Measurements from ENCODE around the gene MRPL43.

MRPL43 gene

GRCh38 chr10:100979791-100980272 is 7.5 kb downstream of the MRPL43 start:
- no peaks in the 10 kb centered on the region for H3K79me2 ChIP-seq (ENCODE audit: insufficient read depth, low read length)
- ATAC-seq (ENCODE audit: insufficient read depth, low read depth), result no peak
- no peaks in the 10 kb centered on the region for H3K9me3 ChIP-seq (ENCODE audit: insufficient read depth, low read length, severe bottlenecking)
- H3K27ac ChIP-seq (ENCODE audit: low read length), result no peak overlapping the region
- TF ChIP-seq, protein P1, sequence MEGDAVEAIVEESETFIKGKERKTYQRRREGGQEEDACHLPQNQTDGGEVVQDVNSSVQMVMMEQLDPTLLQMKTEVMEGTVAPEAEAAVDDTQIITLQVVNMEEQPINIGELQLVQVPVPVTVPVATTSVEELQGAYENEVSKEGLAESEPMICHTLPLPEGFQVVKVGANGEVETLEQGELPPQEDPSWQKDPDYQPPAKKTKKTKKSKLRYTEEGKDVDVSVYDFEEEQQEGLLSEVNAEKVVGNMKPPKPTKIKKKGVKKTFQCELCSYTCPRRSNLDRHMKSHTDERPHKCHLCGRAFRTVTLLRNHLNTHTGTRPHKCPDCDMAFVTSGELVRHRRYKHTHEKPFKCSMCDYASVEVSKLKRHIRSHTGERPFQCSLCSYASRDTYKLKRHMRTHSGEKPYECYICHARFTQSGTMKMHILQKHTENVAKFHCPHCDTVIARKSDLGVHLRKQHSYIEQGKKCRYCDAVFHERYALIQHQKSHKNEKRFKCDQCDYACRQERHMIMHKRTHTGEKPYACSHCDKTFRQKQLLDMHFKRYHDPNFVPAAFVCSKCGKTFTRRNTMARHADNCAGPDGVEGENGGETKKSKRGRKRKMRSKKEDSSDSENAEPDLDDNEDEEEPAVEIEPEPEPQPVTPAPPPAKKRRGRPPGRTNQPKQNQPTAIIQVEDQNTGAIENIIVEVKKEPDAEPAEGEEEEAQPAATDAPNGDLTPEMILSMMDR (IDR thresholded peaks at IDR 0.05; ENCODE audit: borderline replicate concordance, extremely low read depth, low read length, poor library complexity, severe bottlenecking), result no peak
- TF ChIP-seq EZH2 (IDR thresholded peaks at IDR 0.05; ENCODE audit: borderline replicate concordance, low read depth, low read length, severe bottlenecking), result no peak
- no peak overlapping the region for H2AFZ ChIP-seq (ENCODE audit: low read depth, low read length)
- DNase-seq, result no peak
- H3K9ac ChIP-seq (ENCODE audit: low read depth, low read length), result no peak overlapping the region
- no peaks in the 10 kb centered on the region for H3K27me3 ChIP-seq (ENCODE audit: insufficient read depth, low read length, poor library complexity)
- H3K36me3 ChIP-seq (ENCODE audit: insufficient read depth, low read length), result peaks cover 23% of the 10 kb centered on the region
- no peaks in the 10 kb centered on the region for H3K4me1 ChIP-seq (ENCODE audit: insufficient read depth, low read length)
- H3K4me3 ChIP-seq (ENCODE audit: low read depth in 1 of 2, low read length in 2 of 2), result no peak overlapping the region
- no peaks in the 10 kb centered on the region for H4K20me1 ChIP-seq (ENCODE audit: insufficient read depth, low read length)
- H3K4me2 ChIP-seq (ENCODE audit: insufficient read depth, low read length), result no peak overlapping the region

DNA sequence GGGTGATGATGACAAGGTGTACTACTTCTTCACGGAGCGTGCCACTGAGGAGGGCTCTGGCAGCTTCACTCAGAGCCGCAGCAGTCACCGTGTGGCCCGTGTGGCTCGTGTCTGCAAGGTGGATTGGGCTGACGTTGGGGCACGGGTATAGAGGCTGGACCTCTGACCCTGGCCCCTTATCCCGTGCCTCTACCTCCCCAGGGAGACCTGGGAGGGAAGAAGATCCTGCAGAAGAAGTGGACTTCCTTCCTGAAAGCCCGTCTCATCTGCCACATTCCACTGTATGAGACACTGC is 8.4 kb downstream of the MRPL43 start:
- Histone ChIP-seq H3K4me2 (ENCODE audit: insufficient read depth, low read length) (no peak overlapping the region), H3K9ac (ENCODE audit: low read depth, low read length) (no peak overlapping the region), H3K27me3 (ENCODE audit: insufficient read depth, low read length, poor library complexity) (no peaks in the 10 kb centered on the region), H3K4me1 (ENCODE audit: insufficient read depth, low read length) (no peaks in the 10 kb centered on the region), H3K36me3 (ENCODE audit: insufficient read depth, low read length) (peaks cover 18% of the 10 kb centered on the region), H3K27ac (ENCODE audit: low read length) (no peak overlapping the region), H3K9me3 (ENCODE audit: insufficient read depth, low read length, severe bottlenecking) (no peaks in the 10 kb centered on the region), H3K4me3 (ENCODE audit: low read depth in 1 of 2, low read length in 2 of 2) (no peak overlapping the region), H4K20me1 (ENCODE audit: insufficient read depth, low read length) (no peaks in the 10 kb centered on the region), H2AFZ (ENCODE audit: low read depth, low read length) (no peak overlapping the region), H3K79me2 (ENCODE audit: insufficient read depth, low read length) (no peaks in the 10 kb centered on the region)
- ATAC-seq (ENCODE audit: insufficient read depth, low read depth) (no peak), DNase-seq (no peak)
- no peak for TF ChIP-seq EZH2 (IDR thresholded peaks at IDR 0.05; ENCODE audit: borderline replicate concordance, low read depth, low read length, severe bottlenecking)

DNA sequence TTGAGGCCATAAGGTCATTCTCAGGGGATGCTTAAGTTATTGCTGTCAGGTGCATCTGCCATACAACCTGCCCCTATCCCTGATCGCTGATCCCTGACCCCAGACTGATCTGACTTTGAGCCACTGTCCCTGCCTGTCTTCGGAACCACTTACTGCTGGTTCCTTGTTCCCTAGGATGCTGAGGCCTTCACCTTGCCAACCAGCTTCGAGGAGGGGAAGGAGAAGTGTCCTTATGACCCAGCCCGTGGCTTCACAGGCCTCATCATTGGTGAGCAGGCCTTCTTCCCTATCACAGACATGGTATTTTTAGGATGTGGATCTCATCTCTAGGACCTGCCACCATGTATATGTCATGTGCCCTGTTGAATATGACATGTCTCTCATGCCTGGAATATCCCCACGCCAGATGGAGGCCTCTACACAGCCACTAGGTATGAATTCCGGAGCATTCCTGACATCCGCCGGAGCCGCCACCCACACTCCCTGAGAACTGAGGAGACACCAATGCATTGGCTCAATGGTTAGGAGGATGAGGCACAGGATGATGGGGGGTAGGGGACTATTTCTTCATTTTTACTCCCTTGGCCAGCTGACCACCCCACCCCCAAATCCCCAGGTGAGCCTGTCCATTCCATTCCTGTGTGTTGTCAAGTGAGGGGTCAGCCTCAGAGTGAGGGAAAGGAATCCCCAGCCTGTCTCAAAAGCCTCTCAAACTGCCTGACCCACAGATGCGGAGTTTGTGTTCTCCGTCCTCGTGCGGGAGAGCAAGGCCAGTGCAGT is 9.0 kb downstream of the MRPL43 start:
- H3K9me3 ChIP-seq (ENCODE audit: insufficient read depth, low read length, severe bottlenecking), result no peaks in the 10 kb centered on the region
- H3K27me3 ChIP-seq (ENCODE audit: insufficient read depth, low read length, poor library complexity), result no peaks in the 10 kb centered on the region
- H4K20me1 ChIP-seq (ENCODE audit: insufficient read depth, low read length), result no peaks in the 10 kb centered on the region
- DNase-seq (no peak), ATAC-seq (ENCODE audit: insufficient read depth, low read depth) (no peak)
- H3K27ac ChIP-seq (ENCODE audit: low read length), result no peak overlapping the region
- no peak overlapping the region for H3K4me2 ChIP-seq (ENCODE audit: insufficient read depth, low read length)
- peaks cover 15% of the 10 kb centered on the region for H3K36me3 ChIP-seq (ENCODE audit: insufficient read depth, low read length)
- no peaks in the 10 kb centered on the region for H3K79me2 ChIP-seq (ENCODE audit: insufficient read depth, low read length)
- H3K9ac ChIP-seq (ENCODE audit: low read depth, low read length), result no peak overlapping the region
- no peak for TF ChIP-seq EZH2 (IDR thresholded peaks at IDR 0.05; ENCODE audit: borderline replicate concordance, low read depth, low read length, severe bottlenecking)
- TF ChIP-seq, protein P1 (IDR thresholded peaks at IDR 0.05; ENCODE audit: borderline replicate concordance, extremely low read depth, low read length, poor library complexity, severe bottlenecking), result no peak
- no peak overlapping the region for H3K4me3 ChIP-seq (ENCODE audit: low read depth in 1 of 2, low read length in 2 of 2)
- no peak overlapping the region for H2AFZ ChIP-seq (ENCODE audit: low read depth, low read length)
- H3K4me1 ChIP-seq (ENCODE audit: insufficient read depth, low read length), result no peaks in the 10 kb centered on the region

GRCh38 chr10:100977436-100977835 is 9.9 kb downstream of the MRPL43 start:
- no peaks in the 10 kb centered on the region for H3K4me1 ChIP-seq (ENCODE audit: insufficient read depth, low read length)

More at GRCh38 chr10:100977436-100977835, 9.9 kb downstream of the MRPL43 start:
- TF ChIP-seq, protein P1 (IDR thresholded peaks at IDR 0.05; ENCODE audit: borderline replicate concordance, extremely low read depth, low read length, poor library complexity, severe bottlenecking), result no peak
- no peak for TF ChIP-seq EZH2 (IDR thresholded peaks at IDR 0.05; ENCODE audit: borderline replicate concordance, low read depth, low read length, severe bottlenecking)
- Histone ChIP-seq H3K27me3 (ENCODE audit: insufficient read depth, low read length, poor library complexity) (no peaks in the 10 kb centered on the region), H4K20me1 (ENCODE audit: insufficient read depth, low read length) (no peaks in the 10 kb centered on the region), H3K4me3 (ENCODE audit: low read depth in 1 of 2, low read length in 2 of 2) (no peak overlapping the region), H3K36me3 (ENCODE audit: insufficient read depth, low read length) (peaks cover 14% of the 10 kb centered on the region), H3K79me2 (ENCODE audit: insufficient read depth, low read length) (no peaks in the 10 kb centered on the region), H3K4me2 (ENCODE audit: insufficient read depth, low read length) (no peak overlapping the region), H3K9me3 (ENCODE audit: insufficient read depth, low read length, severe bottlenecking) (no peaks in the 10 kb centered on the region), H3K27ac (ENCODE audit: low read length) (no peak overlapping the region), H3K9ac (ENCODE audit: low read depth, low read length) (no peak overlapping the region), H2AFZ (ENCODE audit: low read depth, low read length) (no peak overlapping the region)
- peak; percentile 35; the same call in 1 of the 3 replicates for ATAC-seq (ENCODE audit: insufficient read depth, low read depth)
- no peak for DNase-seq
